Activated T-helper 2 cell treated with anti-CD3 and anti-CD28 coated beads, Interferon-gamma antibody, Interleukin-2, Interleukin-4, amounts not matched to agents 10 μg/mL and 5 μg/mL and 100 μg/mL, durations not matched to agents 14 hours and 24 hours and 36 hours (primary cell): ENCODE results near the gene SEMA6D. TPM values are rescaled to one million over a fixed set of nuclear protein-coding genes. Genes with fewer than 3 reads are reported as not detected.
"Not testable (repeated sequence)": the region's sequence is repeated elsewhere in the genome, so short reads cannot be mapped to it uniquely, and the experiment has no call there.

Experiments used
- DNase-seq: peaks from one replicate; pipeline ENCODE4 v3.0.0; 2021; ENCODE audit warnings: low spot score
- H3K27ac Mint-ChIP-seq: one replicate; pipeline ENCODE4 v1.8.0; 2021; ENCODE audit warnings: mixed read lengths
- H3K27me3 Mint-ChIP-seq: one replicate; pipeline ENCODE4 v1.8.0; 2021; ENCODE audit warnings: low read depth, mixed read lengths
- H3K36me3 Mint-ChIP-seq: one replicate; pipeline ENCODE4 v1.8.0; 2021; ENCODE audit warnings: low read depth, mixed read lengths
- H3K4me1 Mint-ChIP-seq: one replicate; pipeline ENCODE4 v1.8.0; 2021; ENCODE audit warnings: low read depth, mixed read lengths
- H3K4me3 Mint-ChIP-seq: one replicate; pipeline ENCODE4 v1.8.0; 2021; ENCODE audit warnings: low read depth, mild to moderate bottlenecking, moderate library complexity, mixed read lengths
- H3K9me3 Mint-ChIP-seq: one replicate; pipeline ENCODE4 v1.8.0; 2021; ENCODE audit warnings: mixed read lengths
- intact Hi-C: fragments of 100-400 bp; cut with micrococcal nuclease; formaldehyde crosslinking; loops from one replicate; pipeline ENCODE4 v1.15.1; 2023
- total RNA-seq: library from RNA; stranded (reverse); gene quantifications from 2 replicates; pipeline ENCODE4 v1.2.3, GENCODE V29; 2022

The SEMA6D gene
- total RNA-seq, 1 donor from 2014 or later = not detected

DNA sequence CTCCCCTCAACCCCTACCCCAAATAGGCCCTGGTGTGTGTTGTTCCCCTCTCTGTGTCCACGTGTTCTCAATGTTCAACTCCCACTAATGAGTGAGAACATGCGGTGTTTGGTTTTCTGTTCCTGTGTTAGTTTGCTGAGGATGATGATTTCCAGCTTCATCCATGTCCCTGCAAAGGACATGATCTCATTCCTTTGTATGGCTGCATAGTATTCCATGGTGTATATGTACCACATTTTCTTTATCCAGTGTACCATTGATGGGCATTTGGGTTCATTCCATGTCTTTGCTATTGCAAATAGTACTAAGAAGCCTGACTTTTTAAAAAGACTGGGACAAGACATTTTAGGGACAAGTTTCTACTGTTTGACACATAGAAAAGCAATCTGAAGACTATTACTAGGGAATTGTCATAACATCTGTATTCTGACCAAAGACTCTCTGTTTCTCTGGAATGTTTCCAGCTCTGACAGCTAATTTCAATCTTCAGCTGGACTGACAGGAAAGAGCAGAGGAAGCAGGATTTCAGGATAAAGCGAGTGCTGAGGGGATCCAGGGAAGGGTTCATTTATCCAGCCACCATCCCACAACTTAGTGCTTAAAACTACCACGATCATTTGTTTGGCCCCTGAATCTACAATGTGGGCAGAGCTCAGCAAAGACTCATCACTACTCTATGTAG, 21.0 kb downstream of the SEMA6D start:
- DNase-seq, H3K4me1 Mint-ChIP-seq, H3K4me3 Mint-ChIP-seq, H3K9me3 Mint-ChIP-seq, intact Hi-C loops, H3K27ac Mint-ChIP-seq, H3K36me3 Mint-ChIP-seq, H3K27me3 Mint-ChIP-seq: not testable (repeated sequence)

DNA sequence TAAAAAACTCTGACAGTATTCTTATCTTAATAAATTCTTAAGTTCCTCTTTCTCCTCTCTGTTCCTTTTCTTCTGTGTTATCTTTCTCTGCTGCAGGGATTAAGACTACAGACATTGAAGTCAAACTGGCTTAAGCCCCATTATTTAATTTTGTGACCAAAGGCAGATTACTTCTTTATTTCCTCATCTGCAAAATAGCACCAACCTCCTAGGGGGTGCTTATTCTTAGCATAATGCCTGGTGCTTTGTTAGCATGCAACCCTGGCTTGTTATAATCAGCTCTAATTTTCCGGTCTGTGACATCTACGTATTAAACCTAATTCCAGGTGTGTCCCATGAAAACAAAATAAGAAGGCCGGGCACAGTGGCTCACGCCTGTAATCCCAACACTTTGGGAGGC, 23.8 kb downstream of the SEMA6D start:
- no peak for DNase-seq
- Mint-ChIP-seq H3K9me3 (no peaks in the 10 kb centered on the region), H3K4me1 (no peaks in the 10 kb centered on the region), H3K4me3 (no peak overlapping the region), H3K36me3 (no peaks in the 10 kb centered on the region), H3K27ac (no peak overlapping the region), H3K27me3 (no peaks in the 10 kb centered on the region)
- intact Hi-C loops = no loop called here

DNA sequence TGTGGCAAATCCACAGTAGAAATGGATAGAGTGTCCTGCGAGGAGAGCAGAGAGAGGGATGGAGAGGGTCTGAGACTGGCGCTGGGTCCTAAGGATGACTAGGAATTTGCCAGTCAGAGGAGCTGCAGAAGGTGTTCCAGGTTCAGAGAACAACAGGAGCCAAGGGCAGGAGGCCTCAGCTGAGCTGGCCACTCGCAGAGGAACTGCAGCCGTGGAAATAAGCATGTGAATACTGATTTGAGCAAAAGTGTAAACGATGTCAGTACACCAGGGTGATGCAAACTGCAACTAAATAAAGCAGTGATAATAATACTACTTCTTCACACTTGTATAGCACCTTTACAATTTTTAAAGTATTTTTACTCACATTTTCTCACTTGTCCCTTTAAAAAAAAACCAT, 24.6 kb downstream of the SEMA6D start:
- Mint-ChIP-seq H3K4me1 (no peaks in the 10 kb centered on the region), H3K4me3 (no peak overlapping the region), H3K36me3 (no peaks in the 10 kb centered on the region), H3K27me3 (no peaks in the 10 kb centered on the region), H3K27ac (no peak overlapping the region), H3K9me3 (no peaks in the 10 kb centered on the region)
- no peak for DNase-seq
- intact Hi-C loops = no loop called here

DNA sequence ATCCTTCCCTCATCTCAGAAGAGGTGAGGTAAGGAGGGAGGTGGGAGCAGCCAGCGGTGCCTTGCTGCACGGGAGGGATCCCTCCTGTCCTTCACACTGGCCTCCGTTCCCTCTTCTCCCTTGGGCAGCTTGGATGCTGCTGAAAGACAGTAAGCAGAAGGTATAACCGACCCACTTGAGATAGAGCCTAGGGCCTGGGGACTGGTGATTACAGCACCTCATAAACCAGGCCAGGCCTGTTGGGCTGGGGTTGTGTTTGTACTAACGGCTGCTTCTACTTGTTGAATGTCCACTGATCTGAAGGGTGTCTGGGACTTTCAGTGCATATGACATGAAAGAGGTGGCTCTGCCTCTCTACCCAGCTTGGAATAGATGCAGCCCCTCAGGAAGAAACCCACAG, 25.0 kb downstream of the SEMA6D start:
- Mint-ChIP-seq H3K4me1 (no peaks in the 10 kb centered on the region), H3K27me3 (no peaks in the 10 kb centered on the region), H3K4me3 (no peak overlapping the region), H3K9me3 (no peaks in the 10 kb centered on the region), H3K36me3 (no peaks in the 10 kb centered on the region), H3K27ac (no peak overlapping the region)
- no peak for DNase-seq
- intact Hi-C loops = no loop called here

DNA sequence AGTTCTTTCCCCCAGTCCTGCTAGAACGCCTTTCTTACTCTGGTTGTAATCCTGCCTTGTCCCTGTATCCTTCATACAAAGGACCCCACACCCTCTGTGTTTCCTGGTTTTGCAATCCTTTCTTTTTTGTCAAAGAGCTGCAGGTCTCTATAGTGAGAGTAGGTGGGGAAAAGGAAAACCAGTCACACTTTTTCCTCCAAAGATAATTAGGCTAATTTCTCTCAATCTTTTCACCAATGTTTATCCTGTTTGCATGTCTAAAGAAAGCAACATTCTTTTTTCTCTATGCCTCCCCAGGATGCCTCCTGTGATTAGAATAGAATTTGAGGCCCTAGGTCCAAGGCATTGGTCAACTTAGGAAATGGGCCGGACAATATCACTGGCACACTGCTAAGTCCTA, 25.4 kb downstream of the SEMA6D start:
- no peaks in the 10 kb centered on the region for H3K27me3 Mint-ChIP-seq
- intact Hi-C loops = no loop called here
- DNase-seq = no peak
- H3K27ac Mint-ChIP-seq = no peak overlapping the region
- H3K4me1 Mint-ChIP-seq = no peaks in the 10 kb centered on the region
- no peaks in the 10 kb centered on the region for H3K36me3 Mint-ChIP-seq
- H3K4me3 Mint-ChIP-seq = no peak overlapping the region
- no peaks in the 10 kb centered on the region for H3K9me3 Mint-ChIP-seq

DNA sequence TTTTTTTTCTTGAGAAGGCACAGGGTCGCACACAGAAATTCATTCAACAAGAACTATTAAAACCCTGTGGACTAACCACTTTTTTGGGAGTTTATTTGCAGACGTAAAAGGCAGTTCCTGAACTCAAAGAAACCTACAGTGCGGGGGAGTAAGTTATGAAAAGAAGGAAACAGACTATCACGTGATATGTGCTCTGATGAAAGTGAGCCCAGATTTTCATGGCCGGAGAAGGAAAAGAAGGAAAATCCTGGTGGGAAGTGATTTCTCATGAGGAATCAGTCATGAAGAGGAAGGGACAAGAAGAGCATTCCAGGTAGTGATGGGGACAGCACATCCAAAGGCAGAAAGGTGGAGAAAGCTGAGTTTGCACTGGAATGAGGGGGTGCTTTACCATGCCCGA, 26.1 kb downstream of the SEMA6D start:
- no peak for DNase-seq
- Mint-ChIP-seq H3K4me1 (no peaks in the 10 kb centered on the region), H3K27ac (no peak overlapping the region), H3K36me3 (no peaks in the 10 kb centered on the region), H3K9me3 (no peaks in the 10 kb centered on the region), H3K27me3 (no peaks in the 10 kb centered on the region), H3K4me3 (no peak overlapping the region)
- intact Hi-C loops = no loop called here

DNA sequence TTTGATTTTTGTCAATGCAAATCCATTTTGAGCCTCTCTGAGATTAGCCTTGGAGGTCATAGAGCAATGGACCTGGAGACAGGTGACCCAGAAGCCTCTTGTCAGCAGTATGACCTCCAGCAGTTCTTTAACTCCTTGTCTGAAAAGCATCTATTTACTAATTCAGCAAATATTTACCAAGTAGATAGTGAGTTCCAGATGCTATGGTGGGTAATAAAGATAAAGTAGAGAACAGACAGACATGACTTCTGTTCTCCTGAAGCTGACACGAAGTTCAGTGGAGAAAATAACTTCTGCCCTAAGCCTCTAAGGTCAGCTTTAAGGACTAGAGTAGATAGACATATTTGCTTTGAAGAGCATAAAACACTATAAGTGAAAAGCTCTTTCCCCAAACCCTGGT, 26.6 kb downstream of the SEMA6D start:
- H3K27me3 Mint-ChIP-seq = no peaks in the 10 kb centered on the region
- DNase-seq = no peak
- intact Hi-C loops = no loop called here
- no peaks in the 10 kb centered on the region for H3K36me3 Mint-ChIP-seq
- H3K9me3 Mint-ChIP-seq = no peaks in the 10 kb centered on the region
- no peaks in the 10 kb centered on the region for H3K4me1 Mint-ChIP-seq
- H3K27ac Mint-ChIP-seq = no peak overlapping the region
- no peak overlapping the region for H3K4me3 Mint-ChIP-seq

DNA sequence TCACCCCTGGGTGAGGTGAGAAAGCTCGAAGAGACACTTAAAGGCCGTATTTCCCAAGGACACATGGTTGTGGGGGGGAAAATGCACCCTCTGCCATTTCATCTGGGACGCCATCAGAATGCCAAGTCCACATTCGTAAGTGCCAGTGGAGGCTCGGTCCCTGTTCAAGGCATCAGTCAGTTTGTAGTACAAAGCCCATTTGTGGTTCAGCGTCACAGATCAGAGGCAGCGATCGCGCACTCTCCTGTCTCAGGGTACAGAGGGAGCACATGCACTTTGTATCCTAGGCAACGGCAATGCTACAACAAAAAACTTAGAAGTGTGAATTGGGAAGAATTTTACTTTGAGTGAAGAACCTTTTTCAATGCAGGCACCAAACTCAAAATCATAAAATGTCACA, 27.2 kb downstream of the SEMA6D start:
- no peaks in the 10 kb centered on the region for H3K4me1 Mint-ChIP-seq
- no peak overlapping the region for H3K4me3 Mint-ChIP-seq
- no peak overlapping the region for H3K27ac Mint-ChIP-seq
- no peak for DNase-seq
- no peaks in the 10 kb centered on the region for H3K9me3 Mint-ChIP-seq
- no peaks in the 10 kb centered on the region for H3K36me3 Mint-ChIP-seq
- H3K27me3 Mint-ChIP-seq = no peaks in the 10 kb centered on the region
- intact Hi-C loops = no loop called here

DNA sequence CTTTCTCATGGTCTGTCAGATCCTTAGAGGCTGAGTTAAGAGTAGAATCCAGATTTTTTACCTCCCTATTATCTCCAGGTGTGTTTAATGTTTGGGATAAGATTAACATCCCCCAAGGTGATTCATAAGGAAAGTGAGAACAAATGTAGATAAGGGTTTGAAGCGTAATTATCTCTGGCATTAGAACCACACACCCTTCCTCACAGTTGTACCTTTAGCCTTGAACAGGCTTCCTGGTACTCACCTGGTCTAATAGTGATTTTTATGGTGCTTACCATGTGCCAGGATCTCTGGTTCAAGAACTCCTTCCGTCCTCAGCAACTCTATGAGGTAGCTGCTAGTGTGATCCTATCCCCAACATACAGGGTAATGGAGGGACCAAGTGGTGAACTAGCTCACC, 27.7 kb downstream of the SEMA6D start:
- no peaks in the 10 kb centered on the region for H3K36me3 Mint-ChIP-seq
- no peak overlapping the region for H3K4me3 Mint-ChIP-seq
- H3K9me3 Mint-ChIP-seq = no peaks in the 10 kb centered on the region
- no peaks in the 10 kb centered on the region for H3K27me3 Mint-ChIP-seq
- no peak overlapping the region for H3K27ac Mint-ChIP-seq
- no peaks in the 10 kb centered on the region for H3K4me1 Mint-ChIP-seq
- intact Hi-C loops = no loop called here
- no peak for DNase-seq

DNA sequence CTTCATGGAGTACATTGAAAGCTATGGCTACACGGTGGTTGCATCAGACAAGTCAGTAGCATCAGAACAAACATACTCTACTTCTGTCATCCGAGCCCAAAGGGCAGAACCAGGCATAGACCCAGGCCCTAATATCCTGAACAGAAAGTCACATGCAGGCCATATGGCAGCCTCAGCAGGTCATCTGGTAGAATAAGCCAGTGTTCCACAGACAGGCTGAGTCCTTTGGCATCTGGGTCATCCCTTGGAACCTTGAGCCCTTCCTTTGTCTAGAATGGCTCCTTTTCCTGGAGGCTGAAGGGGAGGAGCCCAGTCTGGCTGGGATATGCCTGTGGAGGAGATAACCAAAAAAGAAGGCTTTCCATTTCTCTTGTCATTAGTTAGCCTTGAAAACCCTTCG, 29.2 kb downstream of the SEMA6D start:
- no peaks in the 10 kb centered on the region for H3K9me3 Mint-ChIP-seq
- no peaks in the 10 kb centered on the region for H3K36me3 Mint-ChIP-seq
- H3K27ac Mint-ChIP-seq = no peak overlapping the region
- intact Hi-C loops = no loop called here
- DNase-seq = no peak
- no peaks in the 10 kb centered on the region for H3K4me1 Mint-ChIP-seq
- no peaks in the 10 kb centered on the region for H3K27me3 Mint-ChIP-seq
- no peak overlapping the region for H3K4me3 Mint-ChIP-seq

DNA sequence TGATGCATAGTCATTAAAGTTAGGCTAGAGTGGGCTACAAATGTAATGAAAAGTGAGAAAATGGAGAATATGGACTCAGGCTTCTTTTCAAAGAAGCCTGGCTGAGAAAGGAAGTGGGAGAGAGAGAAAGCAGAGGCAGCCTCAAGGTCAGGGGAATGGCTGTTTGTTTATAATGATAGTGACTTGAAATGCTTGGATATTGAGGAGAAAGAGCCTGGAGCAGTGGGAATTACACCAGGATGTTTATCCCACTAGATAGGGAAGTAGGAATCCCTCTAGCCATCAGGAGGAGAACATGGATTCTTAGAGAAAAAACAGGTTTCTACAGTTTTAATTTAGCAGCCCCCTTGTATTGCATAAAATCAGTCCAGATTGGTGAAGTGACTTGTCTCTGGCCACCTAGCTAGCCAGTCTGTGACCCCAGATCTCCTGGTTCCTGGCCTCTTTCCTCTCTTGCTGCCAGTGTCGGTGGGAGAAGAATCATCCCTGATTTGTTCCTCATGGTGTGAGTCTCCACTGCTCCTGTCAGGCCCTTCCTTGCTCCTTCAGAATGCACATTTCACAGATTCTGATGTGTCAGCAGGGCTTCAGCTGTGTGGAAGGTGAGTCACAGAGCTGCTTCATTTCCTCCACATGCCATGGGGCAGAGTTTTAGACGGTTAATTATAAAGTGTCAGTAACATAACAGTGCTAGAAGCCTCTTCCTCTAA, 32.9 kb downstream of the SEMA6D start:
- Mint-ChIP-seq H3K27ac (no peak overlapping the region), H3K36me3 (no peaks in the 10 kb centered on the region), H3K4me1 (no peaks in the 10 kb centered on the region), H3K9me3 (peaks cover 7% of the 10 kb centered on the region), H3K27me3 (no peaks in the 10 kb centered on the region), H3K4me3 (no peak overlapping the region)
- no peak for DNase-seq
- intact Hi-C loops = no loop called here

DNA sequence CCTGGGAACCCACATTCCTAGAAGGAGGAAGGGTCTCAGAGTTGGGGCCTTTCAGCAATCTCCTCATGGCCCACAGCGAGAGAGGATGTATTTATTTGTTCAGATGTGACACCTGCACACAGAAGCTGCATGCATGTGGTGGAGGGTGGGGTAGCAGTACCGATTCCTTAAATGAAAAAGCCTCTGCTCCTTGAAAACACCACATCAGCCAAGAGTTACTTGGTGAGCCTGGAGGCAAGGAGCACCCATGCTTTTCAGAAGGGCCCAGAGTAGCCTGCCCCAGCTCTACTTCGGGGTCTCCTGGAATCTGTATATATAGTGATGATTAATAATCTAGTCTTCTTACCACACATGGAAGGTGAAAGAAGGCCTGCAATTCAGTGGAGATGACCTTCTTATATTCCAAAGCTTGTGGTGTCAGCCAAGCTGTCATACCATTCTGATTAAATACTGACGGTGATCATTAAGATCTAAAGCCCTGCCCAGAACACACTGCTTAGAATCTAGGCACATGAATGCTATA, 33.5 kb downstream of the SEMA6D start:
- Mint-ChIP-seq H3K4me1 (no peaks in the 10 kb centered on the region), H3K27ac (no peak overlapping the region)

DNA sequence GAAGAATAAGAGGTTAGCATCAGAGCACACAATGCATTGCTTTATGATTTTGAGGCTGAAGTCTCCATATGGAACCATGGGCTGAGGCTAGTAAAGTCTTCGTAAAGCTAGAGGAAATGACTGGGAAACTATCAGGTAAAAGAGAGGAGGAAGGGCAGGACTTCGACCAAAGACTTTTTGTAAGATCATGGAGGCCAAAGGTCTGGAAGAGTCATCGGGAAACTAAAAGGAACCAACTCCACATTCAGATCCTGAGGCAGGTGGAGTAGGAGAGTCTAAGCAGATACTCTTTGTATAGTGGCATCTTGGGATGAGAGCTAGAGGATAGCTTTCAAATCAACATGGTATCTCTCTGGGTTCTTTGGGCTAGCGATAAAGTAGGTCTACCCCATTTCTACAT, 36.3 kb downstream of the SEMA6D start:
- Mint-ChIP-seq H3K4me1 (no peaks in the 10 kb centered on the region), H3K36me3 (no peaks in the 10 kb centered on the region), H3K27ac (no peak overlapping the region), H3K27me3 (no peaks in the 10 kb centered on the region), H3K4me3 (no peak overlapping the region), H3K9me3 (peaks cover 9% of the 10 kb centered on the region)
- DNase-seq = no peak
- intact Hi-C loops = no loop called here

More for the DNA sequence above, 33.5 kb downstream of the SEMA6D start:
- no peaks in the 10 kb centered on the region for H3K36me3 Mint-ChIP-seq
- peaks cover 9% of the 10 kb centered on the region for H3K9me3 Mint-ChIP-seq
- no peak overlapping the region for H3K4me3 Mint-ChIP-seq
- DNase-seq = no peak
- H3K27me3 Mint-ChIP-seq = no peaks in the 10 kb centered on the region
- intact Hi-C loops = no loop called here
